PFSK-1 (cell line): ENCODE data around the gene DPF3.

Source experiments
- FOXP2 ChIP-seq: optimal IDR thresholded peaks from 2 replicates; pipeline ENCODE3; 2011; ENCODE audit warnings: borderline replicate concordance, control low read depth, inconsistent platforms; ENCODE audit not compliant: insufficient read depth; ENCODE audit errors: extremely low read length, extremely low read depth
- POLR2AphosphoS5 ChIP-seq: IDR thresholded peaks from 2 replicates; pipeline ENCODE4 v1.6.1; 2012; ENCODE audit warnings: low read depth, mild to moderate bottlenecking, control low read depth, low read length, moderate library complexity
- REST ChIP-seq, 2 experiments: IDR thresholded peaks; 2 replicates each; pipeline versions ENCODE4 v1.6.1 to v1.8.0; 2011 to 2012; ENCODE audit warnings: low read depth in 2 of 2, low read length in 2 of 2, control low read depth in 1 of 2, inconsistent platforms in 1 of 2, mild to moderate bottlenecking in 1 of 2, moderate library complexity in 1 of 2; ENCODE audit not compliant: insufficient read depth in 1 of 2
- SIN3A ChIP-seq: IDR thresholded peaks from 2 replicates; pipeline ENCODE4 v1.6.1; 2012; ENCODE audit warnings: mild to moderate bottlenecking, low read length, moderate library complexity, borderline replicate concordance; ENCODE audit not compliant: insufficient read depth
- TAF1 ChIP-seq: IDR thresholded peaks from 2 replicates; pipeline ENCODE4 v1.6.1; 2012; ENCODE audit warnings: low read length, control low read depth, borderline replicate concordance; ENCODE audit not compliant: insufficient read depth

Gene DPF3

GRCh38 chr14:72884386-72884785, 9.5 kb downstream of the DPF3 start:
- no peak for TF ChIP-seq TAF1
- no peak for TF ChIP-seq POLR2AphosphoS5
- TF ChIP-seq FOXP2 = no peak
- TF ChIP-seq REST (IDR thresholded peaks at IDR 0.05; ENCODE audit: insufficient read depth in 1 of 2, low read depth in 2 of 2, low read length in 2 of 2) = no peak
- no peak for TF ChIP-seq SIN3A

GRCh38 chr14:72883961-72884360, 9.9 kb downstream of the DPF3 start:
- TF ChIP-seq FOXP2 (no peak), TAF1 (no peak), REST (IDR thresholded peaks at IDR 0.05; ENCODE audit: insufficient read depth in 1 of 2, low read depth in 2 of 2, low read length in 2 of 2) (no peak), POLR2AphosphoS5 (no peak), SIN3A (no peak)

DNA sequence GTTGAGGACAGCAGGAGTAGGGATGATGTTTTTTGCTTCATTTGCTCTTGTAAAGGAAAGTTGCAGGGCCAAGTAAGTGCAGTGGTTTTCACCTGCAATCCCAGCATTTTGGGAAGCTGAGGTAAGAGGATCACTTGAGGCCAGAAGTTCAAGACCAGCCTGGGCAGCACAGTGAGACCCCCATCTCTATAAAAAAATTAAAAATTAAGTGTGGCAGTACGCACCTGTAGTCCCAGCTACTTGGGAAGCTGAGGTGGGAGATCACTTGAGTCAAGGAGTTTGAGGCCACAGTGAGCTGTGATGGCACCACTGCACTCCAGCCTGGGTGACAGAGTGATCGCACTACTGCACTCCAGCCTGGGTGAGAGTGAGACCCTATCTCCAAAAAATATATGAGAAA, 10.8 kb downstream of the DPF3 start:
- no peak for TF ChIP-seq TAF1

DNA sequence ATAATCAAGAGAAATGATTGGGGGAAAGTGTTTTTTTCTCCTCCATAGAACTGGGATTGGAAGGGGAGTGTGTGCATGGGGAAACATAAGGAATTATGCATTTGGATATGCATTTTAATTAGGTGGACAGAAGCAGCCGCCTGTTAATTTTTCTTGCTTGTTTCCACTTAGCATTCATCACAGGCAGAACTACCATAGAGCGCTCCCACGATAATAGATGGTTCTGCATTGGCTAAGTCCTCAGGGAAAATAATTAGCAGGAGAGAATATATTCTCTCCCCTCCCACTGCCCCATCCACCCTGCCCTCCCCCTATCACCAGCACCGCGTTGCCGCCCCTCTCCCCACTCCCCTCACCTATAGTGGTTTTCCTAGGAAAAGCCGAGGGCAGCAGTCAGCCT, 11.4 kb downstream of the DPF3 start:
- no peak for TF ChIP-seq TAF1
- TF ChIP-seq POLR2AphosphoS5 = no peak
- TF ChIP-seq FOXP2 = no peak
- no peak for TF ChIP-seq REST (IDR thresholded peaks at IDR 0.05; ENCODE audit: insufficient read depth in 1 of 2, low read depth in 2 of 2, low read length in 2 of 2)
- no peak for TF ChIP-seq SIN3A

DNA sequence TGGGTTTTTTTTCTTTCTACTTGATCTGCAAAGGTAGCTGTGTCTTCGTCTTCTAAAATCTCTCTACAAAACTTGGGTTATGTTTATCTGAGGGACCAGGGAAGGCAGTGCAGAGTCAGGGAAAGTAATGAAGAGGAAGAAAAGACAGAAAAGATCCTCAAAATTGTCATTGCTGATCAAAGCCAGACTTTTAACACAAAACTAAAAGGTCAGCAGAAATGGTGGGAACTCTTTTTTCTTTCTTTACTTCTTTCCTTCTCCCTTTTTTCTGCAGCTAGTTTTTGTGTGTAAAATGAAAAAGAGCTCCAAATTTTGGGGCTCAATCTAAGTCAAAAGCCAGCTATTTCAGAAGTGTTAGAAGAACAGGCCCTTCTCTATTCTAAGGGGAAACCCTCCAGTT, 11.9 kb downstream of the DPF3 start:
- TF ChIP-seq REST (IDR thresholded peaks at IDR 0.05; ENCODE audit: insufficient read depth in 1 of 2, low read depth in 2 of 2, low read length in 2 of 2) = no peak
- TF ChIP-seq FOXP2 = no peak
- TF ChIP-seq SIN3A = no peak
- TF ChIP-seq POLR2AphosphoS5 = no peak
- TF ChIP-seq TAF1 = no peak
